GM06990 (cell line): ENCODE results near the gene ANKS6.

Source experiments
- DNase-seq: peaks from one replicate; pipeline ENCODE4 v3.0.0-alpha.2; 2011; ENCODE audit not compliant: insufficient read length; ENCODE audit errors: extremely low read depth
- H3K27me3 ChIP-seq: replicated peaks from 2 replicates; pipeline ENCODE4 v1.6.0; 2011; ENCODE audit warnings: low read length; ENCODE audit not compliant: control insufficient read depth, insufficient read depth
- H3K36me3 ChIP-seq: 2 replicates; pipeline ENCODE4 v1.5.1; 2011; ENCODE audit warnings: low read length; ENCODE audit not compliant: control insufficient read depth, insufficient read depth
- H3K4me3 ChIP-seq: replicated peaks from 2 replicates; pipeline ENCODE4 v1.5.1; 2011; ENCODE audit warnings: low read depth, mild to moderate bottlenecking, control low read depth, low read length
- CTCF ChIP-seq: IDR thresholded peaks from 2 replicates; pipeline ENCODE4 v1.5.1; 2011; ENCODE audit warnings: low read length, control low read depth, mild to moderate bottlenecking, inconsistent platforms; ENCODE audit not compliant: insufficient read depth, poor library complexity, severe bottlenecking

ANKS6 gene

DNA sequence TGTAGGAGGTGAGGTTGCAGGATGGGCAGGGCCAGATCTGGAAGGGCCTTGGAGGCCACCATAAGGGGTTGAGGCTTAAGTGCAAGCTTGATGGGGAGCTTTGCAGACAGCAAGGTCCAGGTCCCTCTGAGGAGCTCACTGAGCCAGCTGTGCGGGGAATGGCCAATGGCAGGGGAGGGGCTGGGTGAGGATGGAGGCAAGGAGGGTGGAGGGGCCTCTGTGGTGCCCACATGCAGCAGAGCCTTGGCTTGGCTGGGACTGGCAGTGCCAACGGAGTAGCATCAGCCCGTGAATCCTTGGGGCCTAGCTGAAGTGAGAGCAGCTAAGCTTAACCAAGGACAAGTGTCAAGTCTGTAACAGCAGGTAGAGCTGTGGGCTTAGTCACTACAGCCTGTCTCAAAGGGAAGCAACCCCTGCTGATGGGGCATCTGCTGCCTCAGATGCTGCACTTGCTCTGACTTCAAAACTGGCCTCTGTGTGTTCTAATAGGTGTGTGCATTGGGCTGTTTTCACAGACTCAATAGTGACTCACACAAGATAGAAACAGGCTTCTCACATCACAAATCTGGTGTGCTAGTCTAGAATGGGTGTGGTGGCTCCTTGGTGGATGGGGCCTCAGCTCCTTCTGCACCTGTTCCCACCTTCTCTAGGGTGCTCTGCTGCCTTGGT lies 27.4 kb upstream of the ANKS6 start:
- no peak overlapping the region for H3K4me3 ChIP-seq
- TF ChIP-seq CTCF: no peak
- H3K27me3 ChIP-seq: no peaks in the 10 kb centered on the region
- no peak for DNase-seq
- H3K36me3 ChIP-seq: no peaks in the 10 kb centered on the region

GRCh38 chr9:98822661-98823060 lies 26.3 kb upstream of the ANKS6 start:
- H3K27me3 ChIP-seq: no peaks in the 10 kb centered on the region
- DNase-seq: no peak
- TF ChIP-seq CTCF: no peak
- H3K36me3 ChIP-seq: no peaks in the 10 kb centered on the region
- H3K4me3 ChIP-seq: no peak overlapping the region

GRCh38 chr9:98821831-98822230 lies 25.5 kb upstream of the ANKS6 start:
- Histone ChIP-seq H3K36me3 (no peaks in the 10 kb centered on the region), H3K27me3 (no peaks in the 10 kb centered on the region), H3K4me3 (no peak overlapping the region)
- TF ChIP-seq CTCF: no peak
- DNase-seq: no peak

DNA sequence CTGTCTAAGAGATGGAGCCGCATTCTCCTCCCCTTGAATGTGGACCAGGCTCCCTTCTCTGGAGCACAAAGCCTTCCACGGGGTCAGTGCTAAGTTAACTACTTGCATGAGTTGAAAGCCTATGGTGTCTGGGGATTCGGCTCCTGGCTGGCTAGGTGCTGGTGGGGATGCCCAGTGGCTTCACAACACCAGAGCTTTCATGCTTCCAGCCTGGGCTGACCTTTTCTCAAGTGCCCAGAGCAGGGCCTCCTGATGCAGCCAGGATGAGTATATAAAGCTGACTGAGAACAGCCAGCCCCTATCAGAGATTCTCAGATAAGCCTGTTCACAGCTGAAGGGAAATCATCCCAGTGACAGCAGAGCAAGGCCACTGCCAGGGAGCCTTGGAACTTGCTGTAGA lies 22.9 kb upstream of the ANKS6 start:
- H3K36me3 ChIP-seq: no peaks in the 10 kb centered on the region
- no peak for DNase-seq
- H3K4me3 ChIP-seq: no peak overlapping the region
- no peaks in the 10 kb centered on the region for H3K27me3 ChIP-seq
- no peak for TF ChIP-seq CTCF

DNA sequence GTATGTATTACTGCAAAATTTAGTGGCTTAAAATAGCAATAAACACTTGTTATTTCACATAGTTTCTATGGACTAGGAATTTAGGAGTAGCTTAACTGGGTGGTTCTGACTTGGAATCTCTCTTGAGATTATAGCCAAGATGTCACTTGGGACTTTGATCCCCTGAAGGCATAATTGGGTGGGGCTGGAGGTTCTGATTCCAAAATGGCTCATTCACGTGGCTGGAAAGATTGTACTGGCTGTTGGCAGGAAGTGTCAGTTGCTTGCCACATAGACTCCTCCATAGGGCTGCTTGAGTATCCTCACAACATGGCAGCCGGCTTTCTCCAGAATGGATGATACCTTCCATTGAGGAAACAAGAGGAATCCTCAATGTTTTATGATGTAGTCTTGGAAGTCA lies 22.4 kb upstream of the ANKS6 start:
- Histone ChIP-seq H3K4me3 (no peak overlapping the region), H3K27me3 (no peaks in the 10 kb centered on the region), H3K36me3 (no peaks in the 10 kb centered on the region)
- no peak for TF ChIP-seq CTCF
- DNase-seq: no peak
